Neural cell (in vitro differentiated cells): ENCODE data around the gene CARD19. TPM values are rescaled to one million over a fixed set of nuclear protein-coding genes. Genes with fewer than 3 reads are reported as not detected.

ENCODE experiments used
- H2AFZ ChIP-seq: fragments of 200-600, 300-800 bp; sonication (generic), shearing (Covaris generic); 2 replicates; pipeline ENCODE4 v1.6.0; 2014; ENCODE audit warnings: low read depth, mild to moderate bottlenecking, antibody characterized with exemption, low read length, moderate library complexity
- H3F3A ChIP-seq: fragments of 200-600 bp; shearing (Covaris generic); 2 replicates; pipeline ENCODE4 v1.6.1; 2016; ENCODE audit warnings: mild to moderate bottlenecking, moderate library complexity, mixed read lengths, antibody characterized with exemption, low read length; ENCODE audit not compliant: insufficient read depth, poor library complexity, severe bottlenecking
- H3K27ac ChIP-seq: fragments of 200-600, 300-800 bp; sonication (generic), shearing (Covaris generic); 2 replicates; pipeline ENCODE4 v1.5.1; 2014; ENCODE audit warnings: mild to moderate bottlenecking, low read length, moderate library complexity
- H3K27me3 ChIP-seq: fragments of 300-800, 200-600 bp; sonication (generic), shearing (Covaris generic); 2 replicates; pipeline ENCODE4 v1.6.0; 2014; ENCODE audit warnings: mild to moderate bottlenecking, low read depth, low read length, moderate library complexity; ENCODE audit not compliant: insufficient read depth
- H3K36me3 ChIP-seq: fragments of 300-800, 200-600 bp; sonication (generic), shearing (Covaris generic); 2 replicates; pipeline ENCODE4 v1.5.1; 2014; ENCODE audit warnings: mild to moderate bottlenecking, antibody characterized with exemption, low read length, moderate library complexity; ENCODE audit not compliant: insufficient read depth
- H3K4me2 ChIP-seq: fragments of 300-800, 200-600 bp; sonication (generic), shearing (Covaris generic); 2 replicates; pipeline ENCODE4 v1.6.0; 2014; ENCODE audit warnings: mild to moderate bottlenecking, low read length
- H3K4me3 ChIP-seq: fragments of 300-800, 200-600 bp; sonication (generic), shearing (Covaris generic); 2 replicates; pipeline ENCODE4 v1.5.1; 2014; ENCODE audit warnings: mild to moderate bottlenecking, low read length, moderate library complexity
- H3K79me2 ChIP-seq: fragments of 200-600 bp; shearing (Covaris generic); replicated peaks from 2 replicates; pipeline ENCODE4 v1.6.0; 2014; ENCODE audit warnings: mild to moderate bottlenecking, low read length, moderate library complexity; ENCODE audit not compliant: insufficient read depth
- H3K9ac ChIP-seq: fragments of 300-800, 200-600 bp; sonication (generic), shearing (Covaris generic); 2 replicates; pipeline ENCODE4 v1.6.1; 2016; ENCODE audit warnings: mild to moderate bottlenecking, low read length, mixed read lengths
- H3K9me2 ChIP-seq: fragments of 200-600 bp; shearing (Covaris generic); 2 replicates; pipeline ENCODE4 v1.6.1; 2016; ENCODE audit warnings: mild to moderate bottlenecking, low read length, mixed read lengths; ENCODE audit not compliant: insufficient read depth
- H3K9me3 ChIP-seq: fragments of 200-600, 300-800 bp; sonication (generic), shearing (Covaris generic); 2 replicates; pipeline ENCODE4 v1.6.1; 2016; ENCODE audit warnings: mild to moderate bottlenecking, mixed run types, low read length, moderate library complexity, mixed read lengths
- H4K20me1 ChIP-seq: fragments of 200-600 bp; shearing (Covaris generic); 2 replicates; pipeline ENCODE4 v1.6.1; 2016; ENCODE audit warnings: mild to moderate bottlenecking, mixed run types; ENCODE audit not compliant: insufficient read depth
- CTCF ChIP-seq: fragments of 450-650 bp; IDR thresholded peaks from 2 replicates; pipeline ENCODE4 v1.5.1; 2014; ENCODE audit warnings: antibody characterized with exemption, mild to moderate bottlenecking, moderate library complexity; ENCODE audit not compliant: poor library complexity, severe bottlenecking
- EP300 ChIP-seq: fragments of 450-650 bp; conservative IDR thresholded peaks from 2 replicates; pipeline ENCODE4 v1.6.1; 2014; ENCODE audit warnings: antibody characterized with exemption, mild to moderate bottlenecking, moderate library complexity; ENCODE audit not compliant: poor library complexity, severe bottlenecking
- EZH2 ChIP-seq: fragments of 200-600, 300-800 bp; shearing (Covaris generic), sonication (generic); IDR thresholded peaks from 2 replicates; pipeline ENCODE4 v1.6.1; 2014; ENCODE audit warnings: antibody characterized with exemption, low read length, borderline replicate concordance, mild to moderate bottlenecking; ENCODE audit not compliant: insufficient read depth, poor library complexity, severe bottlenecking
- MXI1 ChIP-seq: fragments of 450-650 bp; conservative IDR thresholded peaks from 2 replicates; pipeline ENCODE4 v1.6.1; 2014; ENCODE audit warnings: antibody characterized with exemption, mild to moderate bottlenecking; ENCODE audit not compliant: poor library complexity, severe bottlenecking
- POLR2AphosphoS5 ChIP-seq: IDR thresholded peaks from 2 replicates; pipeline ENCODE4 v1.6.1; 2012
- RAD21 ChIP-seq: fragments of 450-650 bp; conservative IDR thresholded peaks from 2 replicates; pipeline ENCODE4 v1.6.1; 2014; ENCODE audit warnings: antibody characterized with exemption, mild to moderate bottlenecking, moderate library complexity
- REST ChIP-seq: IDR thresholded peaks from 2 replicates; pipeline ENCODE4 v1.6.1; 2012; ENCODE audit warnings: borderline replicate concordance
- SMC3 ChIP-seq: fragments of 450-650 bp; conservative IDR thresholded peaks from 2 replicates; pipeline ENCODE4 v1.6.1; 2014; ENCODE audit warnings: antibody characterized with exemption, mild to moderate bottlenecking, moderate library complexity; ENCODE audit not compliant: poor library complexity
- TAF1 ChIP-seq: IDR thresholded peaks from 2 replicates; pipeline ENCODE4 v1.6.1; 2012; ENCODE audit warnings: low read depth
- polyA plus RNA-seq: library from polyadenylated mRNA; depleted of rRNA; stranded (reverse); fragments of >200 nt; gene quantifications from 2 replicates; pipeline ENCODE4 v1.2.3, GENCODE V29; 2014

CARD19 gene
- polyA plus RNA-seq, 1 donor from 2014 or later = 66.7 TPM

GRCh38 chr9:93094658-93095204 lies 1.3 kb upstream of the CARD19 start:
- no peaks in the 10 kb centered on the region for H4K20me1 ChIP-seq
- no peaks in the 10 kb centered on the region for H3K9me3 ChIP-seq
- no peaks in the 10 kb centered on the region for H3K36me3 ChIP-seq
- H2AFZ ChIP-seq = no peak overlapping the region
- peak overlapping the region; percentile 96 for H3K4me3 ChIP-seq
- H3K9ac ChIP-seq = no peak overlapping the region
- no peak overlapping the region for H3K4me2 ChIP-seq
- H3K79me2 ChIP-seq = no peaks in the 10 kb centered on the region
- TF ChIP-seq CTCF (no peak), EP300 (no peak), MXI1 (no peak), SMC3 (no peak), RAD21 (no peak), EZH2 (no peak), POLR2AphosphoS5 (no peak), TAF1 (no peak), REST (no peak)
- no peaks in the 10 kb centered on the region for H3F3A ChIP-seq
- H3K9me2 ChIP-seq = no peaks in the 10 kb centered on the region
- no peaks in the 10 kb centered on the region for H3K27me3 ChIP-seq
- H3K27ac ChIP-seq = no peak overlapping the region

- H3K27me3 ChIP-seq = no peaks in the 10 kb centered on the region
- H3K4me2 ChIP-seq = no peak overlapping the region
- H3K27ac ChIP-seq = no peak overlapping the region
- peak overlapping the region; percentile 70 for H3K9ac ChIP-seq
- no peaks in the 10 kb centered on the region for H3K9me3 ChIP-seq
- no peaks in the 10 kb centered on the region for H4K20me1 ChIP-seq
- TF ChIP-seq MXI1 (peak; percentile 9), EP300 (no peak)
- peak overlapping the region; percentile 96 for H3K4me3 ChIP-seq
- no peaks in the 10 kb centered on the region for H3F3A ChIP-seq
- H3K9me2 ChIP-seq = no peaks in the 10 kb centered on the region
- peak overlapping the region; percentile 27 for H2AFZ ChIP-seq
- peaks cover 1% of the 10 kb centered on the region for H3K79me2 ChIP-seq
- no peaks in the 10 kb centered on the region for H3K36me3 ChIP-seq
Observed at GRCh38 chr9:93095205-93096130, 549 bp upstream of the CARD19 start.
